ENCODE measurements around the gene MTMR3.
"Not testable (repeated sequence)": the region's sequence is repeated elsewhere in the genome, so short reads cannot be mapped to it uniquely, and the experiment has no call there.

The MTMR3 gene

GRCh38 chr22:30061094-30061493 is 178.1 kb downstream of the MTMR3 start:
- not testable (repeated sequence) for DNase-seq

- no peak for DNase-seq
Observed at GRCh38 chr22:30062259-30062658, 179.3 kb downstream of the MTMR3 start.

- no peak for DNase-seq
Observed at GRCh38 chr22:30062950-30063349, 180.0 kb downstream of the MTMR3 start.

GRCh38 chr22:30064172-30064571 is 181.2 kb downstream of the MTMR3 start:
- DNase-seq = no peak

GRCh38 chr22:30073743-30074142 is 190.8 kb downstream of the MTMR3 start:
- no peak for DNase-seq

- no peak for DNase-seq
Observed at GRCh38 chr22:30074147-30074546, 191.2 kb downstream of the MTMR3 start.

GRCh38 chr22:30074994-30075393 is 192.0 kb downstream of the MTMR3 start:
- DNase-seq = no peak

GRCh38 chr22:30077279-30077880 is 194.4 kb downstream of the MTMR3 start:
- no peak for DNase-seq

GRCh38 chr22:30078320-30079311 is 195.6 kb downstream of the MTMR3 start:
- no peak for DNase-seq

- peak; percentile 48 for DNase-seq
Observed at GRCh38 chr22:30079952-30080533, 197.1 kb downstream of the MTMR3 start, which contains the start of gene HORMAD2. Gene HORMAD2, plus strand, starts transcription at chr22:30080464. Its CDS starts 13,489 bp downstream, at chr22:30093953.
